Heart left ventricle (tissue), 16 donors: Measurements from ENCODE around the gene LPIN1. TPM values are rescaled to one million over a fixed set of nuclear protein-coding genes. Genes with fewer than 3 reads are reported as not detected.

Experiments used
- ATAC-seq, 4 donors: fragments of 200-7000 bp; cut with Tn5 transposase; one replicate each; pipeline ENCODE4 v1.9.1; 2020 to 2022; ENCODE audit warnings: moderate library complexity in 4 of 4, mild to moderate bottlenecking in 3 of 4, moderate number of reproducible peaks in 1 of 4
- DNase-seq, 5 donors: peaks; one replicate each; pipeline ENCODE4 v3.0.0-alpha.2; 2020
- H3K27ac ChIP-seq, 12 donors: fragments of 200-600 bp; sonication (generic) in 4 of 12; one replicate each; pipeline versions ENCODE4 v1.5.0 to v1.8.0; 2016 to 2022; ENCODE audit warnings: mild to moderate bottlenecking in 2 of 12
- H3K27me3 ChIP-seq, 9 donors: fragments of 200-600 bp; sonication (generic) in 2 of 9; one replicate each; pipeline versions ENCODE4 v1.5.1 to v1.8.0; 2016 to 2022; ENCODE audit warnings: mild to moderate bottlenecking in 3 of 9
- H3K36me3 ChIP-seq, 9 donors: fragments of 200-600 bp; sonication (generic) in 2 of 9; one replicate each; pipeline versions ENCODE4 v1.5.0 to v1.8.0; 2018 to 2022; ENCODE audit warnings: mild to moderate bottlenecking in 2 of 9
- H3K4me1 ChIP-seq, 12 donors: fragments of 200-600 bp; sonication (generic) in 4 of 12; one replicate each; pipeline versions ENCODE4 v1.5.0 to v1.8.0; 2016 to 2022; ENCODE audit warnings: mild to moderate bottlenecking in 3 of 12
- H3K4me3 ChIP-seq, 12 donors: fragments of 200-600 bp; sonication (generic) in 4 of 12; one replicate each; pipeline versions ENCODE4 v1.5.0 to v1.8.0; 2017 to 2022; ENCODE audit warnings: mild to moderate bottlenecking in 9 of 12, moderate library complexity in 4 of 12
- H3K9me3 ChIP-seq, 12 donors: fragments of 200-600 bp; sonication (generic) in 4 of 12; one replicate each; pipeline versions ENCODE4 v1.5.0 to v1.8.0; 2016 to 2022; ENCODE audit warnings: mild to moderate bottlenecking in 1 of 12
- CTCF ChIP-seq, 12 donors: fragments of 200-600 bp; sonication (generic) in 4 of 12; IDR thresholded peaks; one replicate each; pipeline versions ENCODE4 v1.5.0 to v1.8.0; 2018 to 2022; ENCODE audit warnings: antibody characterized with exemption in 12 of 12, mild to moderate bottlenecking in 5 of 12
- POLR2A ChIP-seq, 2 donors: fragments of 450-650 bp; IDR thresholded peaks; one replicate each; pipeline ENCODE4 v1.6.1; 2017; ENCODE audit warnings: antibody characterized with exemption in 2 of 2, mild to moderate bottlenecking in 2 of 2, moderate library complexity in 2 of 2
- WGBS, 4 donors: extraction: QIAGEN DNeasy Blood & Tissue Kit in 2 of 4; methylation state at CpG; one replicate each; pipeline versions ENCODE4 v1.1.5 to v1.1.7; 2013 to 2018; 5-methylcytosine and 5-hydroxymethylcytosine counted together
- intact Hi-C, 10 donors: fragments of 100-400 bp; cut with DNase I; formaldehyde crosslinking; loops; one replicate each; pipeline versions ENCODE4 v1.11.1 to v1.14.2; 2022
- microRNA counts, 2 donors: library from miRNA; unstranded; fragments of <30 nt; microRNA quantifications; one replicate each; lab custom pipeline; 2016
- microRNA-seq, 4 donors: library from miRNA; unstranded; fragments of <30 nt; microRNA quantifications; one replicate each; pipeline versions ENCODE4 to v1.2.0, GENCODE V29; 2017 to 2020
- polyA plus RNA-seq, 2 donors: library from polyadenylated mRNA; stranded (reverse); fragments of 200-250 nt; gene quantifications; one replicate each; pipeline ENCODE4 v1.2.3, GENCODE V29; 2013
- total RNA-seq, 9 donors: library from RNA; depleted of rRNA in 2 of 9; stranded (reverse); fragments of >200 nt in 2 of 9; fragmentation: NEBNext Ultra II Directional in 3 of 9; extraction: Animal tissue kit (Norgen Biotek cat#: 25700) in 3 of 9; gene quantifications; one replicate each; pipeline versions ENCODE4 v1.1.0 to v1.2.4, GENCODE V29; 2016 to 2023
- donor health status: ischemic (EF 13 %, LVEDD 7.1; RV severe dilation, severe dysfunction).
- donor health status: healthy with polysubstance abuse.
- donor health status: DM: no; HTN: yes; CAD: no.
- donor health status: DM: no; HTN: no; CAD: no.
- donor health status: ischemic (EF 25% LVEDD 6.9; RV normal size, moderate dysfunction).
- donor health status: ischemic (EF 25% LVEDD 5.7; RV mildly dilated, moderate dysfunction).
- donor health status: healthy.
- donor health status: DM: yes; HTN: yes; CAD: no.
- donor health status: ischemic (EF 35%, LVEDD 5.7; RV mildly dilated, moderate dysfunction).
- donor health status: nonischemic (EF 11% LVEDD 7.7; RV severe dilation, severe dysfunction).
- donor health status: DM: yes; HTN: yes; CAD: no.
- donor health status: PGD.
- donor health status: ischemic (EF 29% LVEDD 5.4; RV normal size, mild dysfunction).
- donor health status: nonischemic (EF 23%, LVEDD 6.1; RV moderate dilation, normal function).

The LPIN1 gene
- total and polyA plus RNA-seq, 11 donors = 15.0 to 57.1 (median 43.8) TPM

- no peak for TF ChIP-seq POLR2A (IDR thresholded peaks at IDR 0.05)
- no peak for TF ChIP-seq CTCF (IDR thresholded peaks at IDR 0.05)
- Histone ChIP-seq H3K27me3 (no peaks in the 10 kb centered on the region), H3K4me1 (peaks cover 0 to 17% (median 0%) of the 10 kb centered on the region in 12 donors), H3K4me3 (no peak overlapping the region), H3K9me3 (no peaks in the 10 kb centered on the region), H3K27ac (no peak overlapping the region), H3K36me3 (no peaks in the 10 kb centered on the region)
- intact Hi-C loops = no loop called here
- ATAC-seq = no peak
- DNase-seq = no peak
- WGBS, 4 donors = 73 to 83% (median 78%) methylated on average over 2 of the region's 2 CpGs
Measured at GRCh38 chr2:11875481-11875880, 129.0 kb downstream of the LPIN1 start.

GRCh38 chr2:11876436-11876835 is 130.0 kb downstream of the LPIN1 start:
- Histone ChIP-seq H3K27me3 (no peaks in the 10 kb centered on the region), H3K27ac (no peak overlapping the region), H3K4me1 (peaks cover 0 to 17% (median 0%) of the 10 kb centered on the region in 12 donors), H3K36me3 (no peaks in the 10 kb centered on the region), H3K4me3 (no peak overlapping the region), H3K9me3 (no peaks in the 10 kb centered on the region)
- 89 to 98% (median 97%) methylated on average over 6 of the region's 6 CpGs for WGBS, 4 donors
- intact Hi-C loops = no loop called here
- ATAC-seq (no peak), DNase-seq (no peak)
- TF ChIP-seq POLR2A (IDR thresholded peaks at IDR 0.05) (no peak), CTCF (IDR thresholded peaks at IDR 0.05) (no peak)

GRCh38 chr2:11876889-11877288 is 130.5 kb downstream of the LPIN1 start:
- H3K27me3 ChIP-seq = no peaks in the 10 kb centered on the region
- WGBS, 4 donors = 82 to 88% (median 86%) methylated on average over 5 of the region's 5 CpGs
- no peaks in the 10 kb centered on the region for H3K9me3 ChIP-seq
- no peak overlapping the region for H3K4me3 ChIP-seq
- intact Hi-C loops = no loop called here
- H3K4me1 ChIP-seq = peaks cover 0 to 17% (median 0%) of the 10 kb centered on the region in 12 donors
- DNase-seq (no peak), ATAC-seq (no peak)
- H3K36me3 ChIP-seq = no peaks in the 10 kb centered on the region
- no peak for TF ChIP-seq CTCF (IDR thresholded peaks at IDR 0.05)
- no peak for TF ChIP-seq POLR2A (IDR thresholded peaks at IDR 0.05)
- no peak overlapping the region for H3K27ac ChIP-seq

MicroRNAs encoded within 50 kb of the gene (microRNA counts, 767-probe panel; counts per million panel counts)
- 71.6 to 1,023 counts per million in 2 donors for microRNA hsa-miR-548s (lab: Ali Mortazavi, UCI)

Small RNA genes within 50 kb of the gene (microRNA-seq; reads per million reads assigned to microRNA genes)
- gene MIR4262 = 0 reads per million in 4 donors
- gene MIR548S = 0 to 0.60 (median 0.24) reads per million in 4 donors

Other genes starting within 250 kb of the LPIN1 start
- gene GREB1, start 212.6 kb upstream of the LPIN1 start, total RNA-seq = 10 to 100 TPM in 1 of 9 donors, 1 to 10 TPM in 8; 3.1 to 11.5 (median 5.7) TPM
- 1 to 10 TPM; 1.4 to 4.0 TPM for gene GREB1, start 212.6 kb upstream of the LPIN1 start, polyA plus RNA-seq
- gene NTSR2, start 76.4 kb upstream of the LPIN1 start, total RNA-seq = under 1 TPM in 1 of 9 donors, not detected in 8; 0.16 TPM
- gene NTSR2, start 76.4 kb upstream of the LPIN1 start, polyA plus RNA-seq = under 1 TPM in 1 of 2 donors, not detected in 1; 0.04 TPM